HEK293 (cell line): ENCODE measurements around the gene ABHD8.

Source experiments
- MZF1 ChIP-seq: fragments of 450-650 bp; formaldehyde crosslinking; IDR thresholded peaks from 2 replicates; pipeline ENCODE4 v1.5.1; 2017; ENCODE audit warnings: missing biosample characterization, missing genetic modification characterization, borderline replicate concordance
- SP7 ChIP-seq: fragments of 450-650 bp; formaldehyde crosslinking; IDR thresholded peaks from 2 replicates; pipeline ENCODE4 v1.5.1; 2016; ENCODE audit warnings: missing biosample characterization, missing genetic modification characterization
- ZEB2 ChIP-seq: fragments of 450-650 bp; formaldehyde crosslinking; IDR thresholded peaks from 2 replicates; pipeline ENCODE4 v1.5.1; 2016; ENCODE audit warnings: missing biosample characterization, missing genetic modification characterization
- ZNF133 ChIP-seq: fragments of 450-650 bp; formaldehyde crosslinking; IDR thresholded peaks from 2 replicates; pipeline ENCODE4 v1.5.1; 2016; ENCODE audit warnings: missing biosample characterization, missing genetic modification characterization
- ZNF169 ChIP-seq: fragments of 450-650 bp; formaldehyde crosslinking; IDR thresholded peaks from 2 replicates; pipeline ENCODE4 v1.5.1; 2016; ENCODE audit warnings: missing biosample characterization, missing genetic modification characterization
- ZNF214 ChIP-seq: fragments of 450-650 bp; formaldehyde crosslinking; IDR thresholded peaks from 2 replicates; pipeline ENCODE4 v1.5.1; 2017; ENCODE audit warnings: missing biosample characterization, mild to moderate bottlenecking, missing genetic modification characterization, borderline replicate concordance
- ZNF221 ChIP-seq: fragments of 450-650 bp; formaldehyde crosslinking; IDR thresholded peaks from 2 replicates; pipeline ENCODE4 v1.5.1; 2017; ENCODE audit warnings: missing biosample characterization, missing genetic modification characterization, borderline replicate concordance
- ZNF311 ChIP-seq: fragments of 450-650 bp; formaldehyde crosslinking; IDR thresholded peaks from 2 replicates; pipeline ENCODE4 v1.5.1; 2017; ENCODE audit warnings: missing biosample characterization, missing genetic modification characterization, borderline replicate concordance
- ZNF354C ChIP-seq: fragments of 450-650 bp; formaldehyde crosslinking; IDR thresholded peaks from 2 replicates; pipeline ENCODE4 v1.5.1; 2016; ENCODE audit warnings: missing biosample characterization, missing genetic modification characterization, low read depth, borderline replicate concordance
- ZNF37A ChIP-seq: fragments of 450-650 bp; IDR thresholded peaks from 2 replicates; pipeline ENCODE4 v1.5.1; 2018; ENCODE audit warnings: missing biosample characterization, missing genetic modification characterization
- ZNF426 ChIP-seq: fragments of 450-650 bp; formaldehyde crosslinking; IDR thresholded peaks from 2 replicates; pipeline ENCODE4 v1.5.1; 2017; ENCODE audit warnings: missing biosample characterization, missing genetic modification characterization, mild to moderate bottlenecking, inconsistent platforms, moderate library complexity
- ZNF521 ChIP-seq: fragments of 450-650 bp; formaldehyde crosslinking; IDR thresholded peaks from 2 replicates; pipeline ENCODE4 v1.5.1; 2017; ENCODE audit warnings: missing biosample characterization, mild to moderate bottlenecking, missing genetic modification characterization
- ZNF548 ChIP-seq: fragments of 450-650 bp; formaldehyde crosslinking; IDR thresholded peaks from 2 replicates; pipeline ENCODE4 v1.5.1; 2016; ENCODE audit warnings: missing biosample characterization, missing genetic modification characterization
- ZNF558 ChIP-seq: fragments of 450-650 bp; formaldehyde crosslinking; IDR thresholded peaks from 2 replicates; pipeline ENCODE4 v1.5.1; 2016; ENCODE audit warnings: missing biosample characterization, missing genetic modification characterization
- ZNF610 ChIP-seq: fragments of 450-650 bp; formaldehyde crosslinking; IDR thresholded peaks from 2 replicates; pipeline ENCODE4 v1.5.1; 2016; ENCODE audit warnings: missing biosample characterization, missing genetic modification characterization, borderline replicate concordance
- ZNF660 ChIP-seq: fragments of 450-650 bp; IDR thresholded peaks from 2 replicates; pipeline ENCODE4 v1.5.1; 2018; ENCODE audit warnings: missing biosample characterization, mild to moderate bottlenecking, missing genetic modification characterization
- ZNF701 ChIP-seq: fragments of 450-650 bp; formaldehyde crosslinking; IDR thresholded peaks from 2 replicates; pipeline ENCODE4 v1.5.1; 2016; ENCODE audit warnings: missing biosample characterization, missing genetic modification characterization
- ZNF843 ChIP-seq: fragments of 450-650 bp; formaldehyde crosslinking; IDR thresholded peaks from 2 replicates; pipeline ENCODE4 v1.5.1; 2016; ENCODE audit warnings: missing biosample characterization, missing genetic modification characterization
- TF ChIP-seq, protein P1 (sequence below): sonication (generic); formaldehyde crosslinking; IDR thresholded peaks from 2 replicates; pipeline ENCODE4 v1.8.1; 2022; ENCODE audit warnings: mild to moderate bottlenecking, moderate library complexity, missing genetic modification reagents
- TF ChIP-seq, protein P2 (sequence below): fragments of 450-650 bp; formaldehyde crosslinking; IDR thresholded peaks from 2 replicates; pipeline ENCODE4 v1.5.1; 2016; ENCODE audit warnings: missing biosample characterization, missing genetic modification characterization, borderline replicate concordance
- TF ChIP-seq, protein P3 (sequence below): fragments of 450-650 bp; formaldehyde crosslinking; IDR thresholded peaks from 2 replicates; pipeline ENCODE4 v1.5.1; 2016; ENCODE audit warnings: missing biosample characterization, missing genetic modification characterization
- TF ChIP-seq, protein P4 (sequence below): fragments of 450-650 bp; formaldehyde crosslinking; IDR thresholded peaks from 2 replicates; pipeline ENCODE4 v1.5.1; 2016; ENCODE audit warnings: missing biosample characterization, missing genetic modification characterization
- TF ChIP-seq, protein P5 (sequence below): fragments of 450-650 bp; formaldehyde crosslinking; IDR thresholded peaks from 2 replicates; pipeline ENCODE4 v1.5.1; 2016; ENCODE audit warnings: missing biosample characterization, missing genetic modification characterization, borderline replicate concordance
- TF ChIP-seq, protein P6 (sequence below): IDR thresholded peaks from 2 replicates; pipeline ENCODE4 v1.6.1; 2011; ENCODE audit warnings: mild to moderate bottlenecking, low read depth, low read length, borderline replicate concordance

ABHD8 gene

DNA sequence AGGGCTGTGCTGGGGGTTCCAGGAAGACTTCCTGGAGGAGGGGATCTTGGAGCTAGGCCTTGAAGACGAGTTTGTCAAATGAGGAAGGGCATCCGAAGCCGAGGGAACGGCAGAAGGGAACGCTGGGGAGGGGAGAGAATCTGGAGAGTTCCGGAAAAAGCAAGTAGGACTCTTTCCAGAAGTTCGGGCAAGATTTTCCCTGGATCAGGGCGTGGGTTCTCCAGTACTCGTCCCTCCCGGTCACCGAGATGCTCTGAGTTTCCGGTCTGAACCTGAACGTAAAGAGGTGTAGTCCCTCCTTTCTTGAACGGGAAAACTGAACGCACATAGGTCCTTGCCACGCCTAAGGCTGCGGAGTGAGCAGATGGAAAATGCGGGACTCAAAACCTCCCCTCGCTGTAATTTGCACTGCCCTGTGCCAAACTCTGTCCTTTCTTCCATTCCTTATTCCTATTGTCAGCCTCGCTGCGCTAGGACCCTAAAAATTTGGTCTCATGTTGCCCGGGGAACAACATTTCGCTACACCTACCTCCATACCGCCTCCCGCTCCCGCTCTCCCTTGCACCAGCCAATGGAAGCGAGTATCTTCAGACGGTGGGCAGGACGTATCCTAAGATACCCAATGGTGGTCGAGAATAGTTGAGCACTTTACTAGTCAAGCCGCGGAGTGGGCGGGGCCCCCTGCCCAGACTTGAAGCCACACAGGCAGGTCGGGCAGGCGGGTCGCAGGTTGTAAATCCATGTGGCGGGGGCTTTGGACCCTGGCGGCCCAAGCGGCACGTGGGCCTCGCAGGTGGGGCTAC lies 33.8 kb upstream of the ABHD8 start, which contains the start of gene GTPBP3 (continued):
- no peak for TF ChIP-seq ZNF701 (tag by site-specific recombination)
- TF ChIP-seq ZNF221 = no peak
- no peak for TF ChIP-seq ZNF311 (tag by site-specific recombination)
- no peak for TF ChIP-seq ZNF426
- TF ChIP-seq MZF1 (tag by site-specific recombination) = no peak; the same call in 1 of the 2 replicates
- TF ChIP-seq, protein P1, sequence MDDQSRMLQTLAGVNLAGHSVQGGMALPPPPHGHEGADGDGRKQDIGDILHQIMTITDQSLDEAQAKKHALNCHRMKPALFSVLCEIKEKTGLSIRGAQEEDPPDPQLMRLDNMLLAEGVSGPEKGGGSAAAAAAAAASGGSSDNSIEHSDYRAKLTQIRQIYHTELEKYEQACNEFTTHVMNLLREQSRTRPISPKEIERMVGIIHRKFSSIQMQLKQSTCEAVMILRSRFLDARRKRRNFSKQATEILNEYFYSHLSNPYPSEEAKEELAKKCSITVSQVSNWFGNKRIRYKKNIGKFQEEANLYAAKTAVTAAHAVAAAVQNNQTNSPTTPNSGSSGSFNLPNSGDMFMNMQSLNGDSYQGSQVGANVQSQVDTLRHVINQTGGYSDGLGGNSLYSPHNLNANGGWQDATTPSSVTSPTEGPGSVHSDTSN = peak; percentile 61; the same call in 1 of the 2 replicates
- TF ChIP-seq ZNF558 (tag by site-specific recombination) = peak; percentile 86; the same call in 1 of the 2 replicates
- TF ChIP-seq ZNF214 (tag by site-specific recombination) = no peak
- TF ChIP-seq ZNF354C (tag by site-specific recombination) = no peak
- TF ChIP-seq, protein P2, sequence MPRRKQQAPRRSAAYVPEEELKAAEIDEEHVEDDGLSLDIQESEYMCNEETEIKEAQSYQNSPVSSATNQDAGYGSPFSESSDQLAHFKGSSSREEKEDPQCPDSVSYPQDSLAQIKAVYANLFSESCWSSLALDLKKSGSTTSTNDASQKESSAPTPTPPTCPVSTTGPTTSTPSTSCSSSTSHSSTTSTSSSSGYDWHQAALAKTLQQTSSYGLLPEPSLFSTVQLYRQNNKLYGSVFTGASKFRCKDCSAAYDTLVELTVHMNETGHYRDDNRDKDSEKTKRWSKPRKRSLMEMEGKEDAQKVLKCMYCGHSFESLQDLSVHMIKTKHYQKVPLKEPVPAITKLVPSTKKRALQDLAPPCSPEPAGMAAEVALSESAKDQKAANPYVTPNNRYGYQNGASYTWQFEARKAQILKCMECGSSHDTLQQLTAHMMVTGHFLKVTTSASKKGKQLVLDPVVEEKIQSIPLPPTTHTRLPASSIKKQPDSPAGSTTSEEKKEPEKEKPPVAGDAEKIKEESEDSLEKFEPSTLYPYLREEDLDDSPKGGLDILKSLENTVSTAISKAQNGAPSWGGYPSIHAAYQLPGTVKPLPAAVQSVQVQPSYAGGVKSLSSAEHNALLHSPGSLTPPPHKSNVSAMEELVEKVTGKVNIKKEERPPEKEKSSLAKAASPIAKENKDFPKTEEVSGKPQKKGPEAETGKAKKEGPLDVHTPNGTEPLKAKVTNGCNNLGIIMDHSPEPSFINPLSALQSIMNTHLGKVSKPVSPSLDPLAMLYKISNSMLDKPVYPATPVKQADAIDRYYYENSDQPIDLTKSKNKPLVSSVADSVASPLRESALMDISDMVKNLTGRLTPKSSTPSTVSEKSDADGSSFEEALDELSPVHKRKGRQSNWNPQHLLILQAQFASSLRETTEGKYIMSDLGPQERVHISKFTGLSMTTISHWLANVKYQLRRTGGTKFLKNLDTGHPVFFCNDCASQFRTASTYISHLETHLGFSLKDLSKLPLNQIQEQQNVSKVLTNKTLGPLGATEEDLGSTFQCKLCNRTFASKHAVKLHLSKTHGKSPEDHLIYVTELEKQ (tag by site-specific recombination) = peak; percentile 55; the same call in 1 of the 2 replicates
- TF ChIP-seq, protein P3, sequence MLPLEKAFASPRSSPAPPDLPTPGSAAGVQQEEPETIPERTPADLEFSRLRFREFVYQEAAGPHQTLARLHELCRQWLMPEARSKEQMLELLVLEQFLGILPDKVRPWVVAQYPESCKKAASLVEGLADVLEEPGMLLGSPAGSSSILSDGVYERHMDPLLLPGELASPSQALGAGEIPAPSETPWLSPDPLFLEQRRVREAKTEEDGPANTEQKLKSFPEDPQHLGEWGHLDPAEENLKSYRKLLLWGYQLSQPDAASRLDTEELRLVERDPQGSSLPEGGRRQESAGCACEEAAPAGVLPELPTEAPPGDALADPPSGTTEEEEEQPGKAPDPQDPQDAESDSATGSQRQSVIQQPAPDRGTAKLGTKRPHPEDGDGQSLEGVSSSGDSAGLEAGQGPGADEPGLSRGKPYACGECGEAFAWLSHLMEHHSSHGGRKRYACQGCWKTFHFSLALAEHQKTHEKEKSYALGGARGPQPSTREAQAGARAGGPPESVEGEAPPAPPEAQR (tag by site-specific recombination) = peak; percentile 86
- no peak for TF ChIP-seq ZNF169 (tag by site-specific recombination)
- TF ChIP-seq ZNF843 (tag by site-specific recombination) = peak; percentile 48; the same call in 1 of the 2 replicates
- TF ChIP-seq, protein P4, sequence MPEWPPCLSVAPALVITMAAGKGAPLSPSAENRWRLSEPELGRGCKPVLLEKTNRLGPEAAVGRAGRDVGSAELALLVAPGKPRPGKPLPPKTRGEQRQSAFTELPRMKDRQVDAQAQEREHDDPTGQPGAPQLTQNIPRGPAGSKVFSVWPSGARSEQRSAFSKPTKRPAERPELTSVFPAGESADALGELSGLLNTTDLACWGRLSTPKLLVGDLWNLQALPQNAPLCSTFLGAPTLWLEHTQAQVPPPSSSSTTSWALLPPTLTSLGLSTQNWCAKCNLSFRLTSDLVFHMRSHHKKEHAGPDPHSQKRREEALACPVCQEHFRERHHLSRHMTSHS = no peak
- peak; percentile 20 for TF ChIP-seq ZNF610 (tag by site-specific recombination)
- peak; percentile 97 for TF ChIP-seq SP7
- TF ChIP-seq ZNF133 (tag by site-specific recombination) = no peak
- TF ChIP-seq ZEB2 (tag by site-specific recombination) = peak; percentile 90
- peak; percentile 96; the same call in 1 of the 2 replicates for TF ChIP-seq ZNF660 (tag by site-specific recombination)
- TF ChIP-seq ZNF521 = no peak
- TF ChIP-seq, protein P5, sequence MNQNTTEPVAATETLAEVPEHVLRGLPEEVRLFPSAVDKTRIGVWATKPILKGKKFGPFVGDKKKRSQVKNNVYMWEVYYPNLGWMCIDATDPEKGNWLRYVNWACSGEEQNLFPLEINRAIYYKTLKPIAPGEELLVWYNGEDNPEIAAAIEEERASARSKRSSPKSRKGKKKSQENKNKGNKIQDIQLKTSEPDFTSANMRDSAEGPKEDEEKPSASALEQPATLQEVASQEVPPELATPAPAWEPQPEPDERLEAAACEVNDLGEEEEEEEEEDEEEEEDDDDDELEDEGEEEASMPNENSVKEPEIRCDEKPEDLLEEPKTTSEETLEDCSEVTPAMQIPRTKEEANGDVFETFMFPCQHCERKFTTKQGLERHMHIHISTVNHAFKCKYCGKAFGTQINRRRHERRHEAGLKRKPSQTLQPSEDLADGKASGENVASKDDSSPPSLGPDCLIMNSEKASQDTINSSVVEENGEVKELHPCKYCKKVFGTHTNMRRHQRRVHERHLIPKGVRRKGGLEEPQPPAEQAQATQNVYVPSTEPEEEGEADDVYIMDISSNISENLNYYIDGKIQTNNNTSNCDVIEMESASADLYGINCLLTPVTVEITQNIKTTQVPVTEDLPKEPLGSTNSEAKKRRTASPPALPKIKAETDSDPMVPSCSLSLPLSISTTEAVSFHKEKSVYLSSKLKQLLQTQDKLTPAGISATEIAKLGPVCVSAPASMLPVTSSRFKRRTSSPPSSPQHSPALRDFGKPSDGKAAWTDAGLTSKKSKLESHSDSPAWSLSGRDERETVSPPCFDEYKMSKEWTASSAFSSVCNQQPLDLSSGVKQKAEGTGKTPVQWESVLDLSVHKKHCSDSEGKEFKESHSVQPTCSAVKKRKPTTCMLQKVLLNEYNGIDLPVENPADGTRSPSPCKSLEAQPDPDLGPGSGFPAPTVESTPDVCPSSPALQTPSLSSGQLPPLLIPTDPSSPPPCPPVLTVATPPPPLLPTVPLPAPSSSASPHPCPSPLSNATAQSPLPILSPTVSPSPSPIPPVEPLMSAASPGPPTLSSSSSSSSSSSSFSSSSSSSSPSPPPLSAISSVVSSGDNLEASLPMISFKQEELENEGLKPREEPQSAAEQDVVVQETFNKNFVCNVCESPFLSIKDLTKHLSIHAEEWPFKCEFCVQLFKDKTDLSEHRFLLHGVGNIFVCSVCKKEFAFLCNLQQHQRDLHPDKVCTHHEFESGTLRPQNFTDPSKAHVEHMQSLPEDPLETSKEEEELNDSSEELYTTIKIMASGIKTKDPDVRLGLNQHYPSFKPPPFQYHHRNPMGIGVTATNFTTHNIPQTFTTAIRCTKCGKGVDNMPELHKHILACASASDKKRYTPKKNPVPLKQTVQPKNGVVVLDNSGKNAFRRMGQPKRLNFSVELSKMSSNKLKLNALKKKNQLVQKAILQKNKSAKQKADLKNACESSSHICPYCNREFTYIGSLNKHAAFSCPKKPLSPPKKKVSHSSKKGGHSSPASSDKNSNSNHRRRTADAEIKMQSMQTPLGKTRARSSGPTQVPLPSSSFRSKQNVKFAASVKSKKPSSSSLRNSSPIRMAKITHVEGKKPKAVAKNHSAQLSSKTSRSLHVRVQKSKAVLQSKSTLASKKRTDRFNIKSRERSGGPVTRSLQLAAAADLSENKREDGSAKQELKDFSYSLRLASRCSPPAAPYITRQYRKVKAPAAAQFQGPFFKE = no peak
- TF ChIP-seq ZNF37A (tag by site-specific recombination) = no peak
- TF ChIP-seq, protein P6, sequence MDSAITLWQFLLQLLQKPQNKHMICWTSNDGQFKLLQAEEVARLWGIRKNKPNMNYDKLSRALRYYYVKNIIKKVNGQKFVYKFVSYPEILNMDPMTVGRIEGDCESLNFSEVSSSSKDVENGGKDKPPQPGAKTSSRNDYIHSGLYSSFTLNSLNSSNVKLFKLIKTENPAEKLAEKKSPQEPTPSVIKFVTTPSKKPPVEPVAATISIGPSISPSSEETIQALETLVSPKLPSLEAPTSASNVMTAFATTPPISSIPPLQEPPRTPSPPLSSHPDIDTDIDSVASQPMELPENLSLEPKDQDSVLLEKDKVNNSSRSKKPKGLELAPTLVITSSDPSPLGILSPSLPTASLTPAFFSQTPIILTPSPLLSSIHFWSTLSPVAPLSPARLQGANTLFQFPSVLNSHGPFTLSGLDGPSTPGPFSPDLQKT = peak; percentile 68; the same call in 1 of the 2 replicates
- TF ChIP-seq ZNF548 (tag by site-specific recombination) = no peak
